GM18502 (cell line): ENCODE measurements around the gene TRAF6.
"Not testable (repeated sequence)": the region's sequence is repeated elsewhere in the genome, so short reads cannot be mapped to it uniquely, and the experiment has no call there.

Source experiments
- ATAC-seq: cut with Tn5 transposase; IDR thresholded peaks from one replicate; pipeline ENCODE4 v1.9.1; 2021; ENCODE audit warnings: mild to moderate bottlenecking; ENCODE audit not compliant: unreplicated experiment, poor library complexity

TRAF6 gene, protein sequence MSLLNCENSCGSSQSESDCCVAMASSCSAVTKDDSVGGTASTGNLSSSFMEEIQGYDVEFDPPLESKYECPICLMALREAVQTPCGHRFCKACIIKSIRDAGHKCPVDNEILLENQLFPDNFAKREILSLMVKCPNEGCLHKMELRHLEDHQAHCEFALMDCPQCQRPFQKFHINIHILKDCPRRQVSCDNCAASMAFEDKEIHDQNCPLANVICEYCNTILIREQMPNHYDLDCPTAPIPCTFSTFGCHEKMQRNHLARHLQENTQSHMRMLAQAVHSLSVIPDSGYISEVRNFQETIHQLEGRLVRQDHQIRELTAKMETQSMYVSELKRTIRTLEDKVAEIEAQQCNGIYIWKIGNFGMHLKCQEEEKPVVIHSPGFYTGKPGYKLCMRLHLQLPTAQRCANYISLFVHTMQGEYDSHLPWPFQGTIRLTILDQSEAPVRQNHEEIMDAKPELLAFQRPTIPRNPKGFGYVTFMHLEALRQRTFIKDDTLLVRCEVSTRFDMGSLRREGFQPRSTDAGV

DNA sequence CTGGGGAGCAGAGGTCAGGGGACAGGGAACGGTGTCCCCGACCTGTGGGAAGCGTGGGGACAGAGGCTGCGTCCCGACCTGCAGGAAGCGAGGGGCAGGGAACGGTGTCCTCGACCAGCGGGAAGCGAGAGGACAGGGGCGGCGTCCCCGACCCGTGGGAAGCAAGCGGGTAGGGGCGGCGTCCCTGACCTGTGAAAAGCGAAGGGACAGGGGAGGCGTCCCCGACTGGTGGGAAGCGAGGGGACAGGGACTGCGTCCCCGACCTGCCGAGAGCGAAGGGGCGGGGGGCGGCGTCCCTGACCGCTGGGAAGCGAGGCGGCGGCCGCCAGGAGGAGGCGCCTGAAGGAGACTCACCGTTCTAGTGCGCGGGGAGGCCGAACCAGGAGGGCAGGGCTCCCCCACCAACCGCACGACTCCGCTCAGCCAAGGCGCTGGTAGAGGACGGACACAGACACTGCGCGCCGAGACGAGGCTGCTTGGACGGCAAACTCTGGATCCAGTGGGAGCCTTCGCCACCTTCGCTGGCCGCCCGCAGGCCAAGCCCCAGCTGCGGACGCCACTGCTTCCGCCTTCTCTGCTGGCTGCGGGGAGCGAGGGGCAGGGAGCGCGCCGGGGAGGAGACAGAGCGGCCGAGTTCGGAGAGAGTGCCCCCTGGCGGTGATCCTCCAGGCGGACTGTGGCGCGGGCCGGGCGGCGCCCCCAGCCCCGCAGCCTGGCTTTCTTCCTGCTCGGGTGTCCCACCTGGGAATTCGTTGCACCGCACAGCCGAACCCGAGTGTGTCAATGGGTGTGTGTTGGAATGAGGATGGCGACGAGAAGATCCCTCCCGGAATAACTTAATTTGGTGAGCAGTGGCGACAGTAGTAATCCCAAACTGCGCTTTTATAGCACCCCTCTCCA, at the start of gene TRAF6:
TSS of gene TRAF6 (minus strand) at position 579 of the 900 bp plus-strand sequence. CDS start 8,757 bp downstream, outside the sequence.
- ATAC-seq: peak; percentile 95

DNA sequence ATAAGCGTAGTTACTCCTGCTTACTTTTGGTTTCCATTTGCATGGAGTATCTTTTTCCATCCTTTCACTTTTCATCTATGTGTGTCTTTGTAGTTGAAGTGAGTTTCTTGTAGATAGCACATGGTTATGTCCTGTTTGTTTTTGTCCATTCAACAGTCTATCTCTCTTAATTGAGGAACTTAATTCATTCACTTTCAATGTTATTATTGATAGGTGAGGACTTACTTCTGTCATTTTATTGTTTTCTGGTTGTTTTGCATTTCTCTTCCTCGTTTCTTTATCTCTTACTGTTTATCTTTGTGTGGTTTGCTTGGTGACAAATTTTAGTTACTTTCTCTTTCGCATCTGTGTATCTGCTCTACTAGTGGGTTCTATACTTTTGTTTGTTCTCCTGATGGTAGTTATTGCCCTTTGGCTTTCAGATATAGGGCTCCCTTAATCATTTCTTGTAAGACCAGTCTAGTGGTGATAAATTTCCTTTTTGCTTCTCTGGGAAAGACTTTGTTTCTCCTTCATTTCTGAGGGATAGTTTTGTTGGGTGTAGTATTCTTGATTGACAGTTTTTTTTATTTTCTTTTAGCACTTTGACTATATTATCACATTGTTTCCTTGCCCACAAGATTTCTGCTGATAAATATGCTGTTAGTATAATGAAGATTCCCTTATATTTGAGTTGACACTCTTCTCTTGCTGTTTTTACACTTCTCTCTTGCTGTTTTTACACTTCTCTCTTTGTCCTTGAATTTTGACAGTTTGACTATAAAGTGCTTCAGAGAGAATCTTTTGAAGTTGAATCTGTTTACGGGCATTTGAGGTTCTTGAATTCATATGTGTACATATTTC, 48.7 kb upstream of the TRAF6 start:
- ATAC-seq: peak; percentile 99

DNA sequence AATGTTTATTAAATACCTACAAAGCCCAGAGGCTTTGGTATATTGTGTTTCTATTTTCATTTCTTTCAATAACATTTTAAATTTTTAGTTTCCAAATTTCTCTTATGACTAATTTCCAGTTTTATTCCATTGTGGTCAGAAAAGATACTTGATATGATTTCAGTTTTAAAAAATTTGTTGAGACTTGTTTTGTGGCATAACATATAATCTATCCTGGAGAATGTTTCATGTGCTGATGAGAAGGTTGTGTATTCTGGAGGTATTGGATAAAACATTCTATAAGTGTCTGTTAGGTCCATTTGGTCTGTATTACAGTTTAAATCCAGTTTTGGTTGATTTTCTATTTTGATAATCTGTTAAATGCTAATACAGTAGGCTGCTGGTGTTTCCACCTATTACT, 47.9 kb upstream of the TRAF6 start:
- ATAC-seq: no peak

DNA sequence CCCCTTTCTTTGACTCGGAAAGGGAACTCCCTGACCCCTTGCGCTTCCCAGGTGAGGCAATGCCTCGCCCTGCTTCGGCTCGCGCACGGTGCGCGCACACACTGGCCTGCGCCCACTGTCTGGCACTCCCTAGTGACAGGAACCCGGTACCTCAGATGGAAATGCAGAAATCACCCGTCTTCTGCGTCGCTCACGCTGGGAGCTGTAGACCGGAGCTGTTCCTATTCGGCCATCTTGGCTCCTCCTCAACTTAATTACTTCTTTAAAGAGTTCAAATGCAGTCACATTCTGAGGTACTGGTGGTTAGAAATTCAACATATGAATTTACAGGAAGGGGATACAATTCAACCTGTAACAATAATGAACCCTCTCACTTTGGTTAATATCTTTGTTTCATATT, 47.3 kb upstream of the TRAF6 start:
- ATAC-seq: not testable (repeated sequence)

GRCh38 chr11:36550385-36551115, 40.5 kb upstream of the TRAF6 start:
- ATAC-seq: no peak

DNA sequence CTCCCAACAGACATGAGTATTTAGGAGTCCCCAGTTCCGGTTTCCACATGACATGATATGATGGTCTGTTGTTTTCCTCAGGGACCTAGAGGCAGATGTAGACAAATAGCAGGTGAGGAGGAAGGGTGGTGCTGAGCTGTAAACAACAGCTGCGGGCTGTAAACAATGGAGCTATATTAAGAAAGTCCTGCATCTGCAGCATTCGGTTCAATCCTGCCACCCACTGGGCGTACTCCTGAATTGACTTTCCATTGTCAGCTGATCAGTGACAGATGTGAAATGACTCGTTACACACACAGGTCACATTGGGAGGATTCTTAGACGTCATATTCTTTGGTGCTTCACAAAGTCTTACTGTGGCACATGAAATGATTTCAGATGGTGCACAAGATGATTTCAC, 30.9 kb upstream of the TRAF6 start:
- ATAC-seq: peak; percentile 99

DNA sequence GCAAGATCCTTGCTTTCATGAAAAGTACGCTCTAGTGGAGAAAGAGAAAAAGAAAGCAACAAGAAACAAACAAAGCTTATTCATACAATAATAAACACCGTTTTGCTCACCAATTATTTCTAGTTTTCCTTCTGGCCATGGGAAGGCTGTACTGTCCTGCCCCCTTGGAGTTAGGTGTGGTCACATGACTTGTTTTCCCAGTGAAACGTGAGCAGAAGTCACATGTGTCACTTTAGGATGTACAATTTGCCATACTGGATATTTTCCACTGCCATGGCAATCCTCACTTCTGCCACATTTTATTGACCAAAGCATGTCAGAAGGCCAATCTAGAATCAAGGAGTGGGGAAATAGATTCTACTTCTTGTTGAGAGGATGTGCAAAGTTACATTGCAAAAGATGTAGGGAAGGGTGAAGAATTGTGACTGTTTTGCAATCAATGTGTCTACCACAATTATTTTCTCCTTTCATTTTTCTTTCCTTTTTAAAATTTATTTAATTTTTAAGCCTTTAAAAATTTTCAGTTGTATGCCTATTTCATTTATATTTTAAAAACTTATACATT, 24.3 kb upstream of the TRAF6 start:
- no peak for ATAC-seq

DNA sequence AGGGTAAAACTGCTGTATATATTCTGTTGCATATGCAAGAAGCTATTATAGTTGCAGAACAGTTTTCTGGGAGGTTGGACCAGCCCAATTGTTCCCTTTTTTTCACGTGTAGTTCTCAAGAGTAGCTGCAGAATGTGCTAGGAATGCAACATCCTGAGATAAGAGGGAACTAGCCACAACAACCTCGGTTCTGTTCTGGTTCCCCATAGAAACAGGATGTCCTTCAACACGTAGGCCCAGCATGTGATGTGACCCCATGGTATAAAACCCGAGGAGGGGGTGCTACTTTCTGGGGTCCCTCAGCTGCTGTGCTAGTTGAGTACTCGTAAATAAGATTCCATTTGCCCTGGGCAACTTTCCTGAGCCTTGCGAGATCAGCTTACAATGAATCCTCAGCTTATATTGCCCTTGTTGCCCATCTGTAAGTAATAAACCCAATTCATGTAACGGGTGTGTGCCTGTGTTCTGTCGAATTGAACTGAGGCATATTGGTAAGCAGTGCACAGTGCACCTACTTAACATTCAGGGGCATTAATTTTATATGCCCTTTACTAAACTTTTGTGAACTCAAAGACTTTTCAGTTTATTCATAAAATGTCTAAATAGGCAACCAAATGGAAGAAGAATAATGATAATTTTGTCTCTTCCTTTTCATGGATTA, 23.0 kb upstream of the TRAF6 start:
- no peak for ATAC-seq

DNA sequence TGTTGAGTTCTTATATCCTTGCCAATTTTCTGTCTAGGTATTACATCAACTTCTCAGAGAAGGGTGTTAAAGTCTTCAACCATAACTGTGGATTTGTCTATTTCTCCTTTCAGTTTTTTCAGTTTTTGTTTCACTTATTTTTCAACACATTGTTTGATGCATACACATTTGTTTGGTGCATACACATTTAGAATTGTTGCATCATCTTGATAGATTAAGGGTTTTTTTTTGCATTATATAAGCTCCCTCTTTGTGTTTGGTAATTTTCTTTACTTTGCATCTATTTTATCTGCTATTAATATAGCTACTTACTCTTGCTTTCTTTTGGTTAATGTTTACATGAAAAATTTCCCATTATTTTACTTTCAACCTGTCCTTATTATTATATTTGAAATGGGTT, 20.8 kb upstream of the TRAF6 start:
- ATAC-seq: no peak

- ATAC-seq: no peak
Observed at GRCh38 chr11:36513965-36514364, 3.9 kb upstream of the TRAF6 start.

- no peak for ATAC-seq
Observed at GRCh38 chr11:36512016-36512415, 1.9 kb upstream of the TRAF6 start.

GRCh38 chr11:36511062-36511461, 990 bp upstream of the TRAF6 start:
- not testable (repeated sequence) for ATAC-seq

- ATAC-seq: no peak
Observed at GRCh38 chr11:36510594-36510942, 496 bp upstream of the TRAF6 start.

DNA sequence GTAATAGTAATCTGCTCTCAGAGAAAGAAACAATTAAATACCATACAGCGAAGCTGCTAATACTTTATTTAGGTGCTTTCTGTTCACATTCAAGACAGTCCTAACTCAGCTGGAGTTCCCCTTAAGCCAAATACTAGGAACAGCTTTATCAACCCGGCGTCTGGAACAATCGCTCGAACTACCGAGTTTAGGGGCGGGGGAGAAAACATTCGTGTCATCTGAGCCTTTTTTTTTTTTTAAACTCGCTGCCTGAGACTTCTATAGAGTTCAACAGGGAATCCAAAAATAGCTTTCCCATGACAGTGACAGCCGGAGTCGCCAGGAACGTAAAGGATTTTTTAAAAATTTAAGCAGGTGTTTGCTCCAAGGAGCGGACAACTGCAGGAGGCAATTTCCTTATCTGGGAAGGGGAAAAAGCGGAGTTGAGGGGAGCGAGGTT, 852 bp downstream of the TRAF6 start:
- peak; percentile 39 for ATAC-seq

DNA sequence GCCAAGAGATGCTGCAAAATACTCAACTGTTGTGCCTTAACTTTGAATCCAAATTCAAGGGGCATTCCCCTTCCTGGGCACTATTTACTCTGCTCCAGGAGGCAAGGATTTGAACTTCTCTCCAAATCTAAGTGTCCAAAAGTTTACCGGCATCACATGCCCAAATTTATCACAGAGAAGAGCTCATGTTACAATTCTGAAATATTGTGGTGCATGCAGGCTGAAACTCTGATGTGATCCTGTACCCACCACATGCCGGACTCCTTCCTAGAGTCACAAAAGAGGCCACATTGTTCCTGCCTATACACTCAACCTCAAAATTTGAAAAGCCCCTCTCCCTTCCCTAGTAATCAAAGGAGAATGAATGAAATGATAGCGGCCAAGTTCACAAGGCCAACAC, 1.3 kb downstream of the TRAF6 start:
- ATAC-seq: no peak

DNA sequence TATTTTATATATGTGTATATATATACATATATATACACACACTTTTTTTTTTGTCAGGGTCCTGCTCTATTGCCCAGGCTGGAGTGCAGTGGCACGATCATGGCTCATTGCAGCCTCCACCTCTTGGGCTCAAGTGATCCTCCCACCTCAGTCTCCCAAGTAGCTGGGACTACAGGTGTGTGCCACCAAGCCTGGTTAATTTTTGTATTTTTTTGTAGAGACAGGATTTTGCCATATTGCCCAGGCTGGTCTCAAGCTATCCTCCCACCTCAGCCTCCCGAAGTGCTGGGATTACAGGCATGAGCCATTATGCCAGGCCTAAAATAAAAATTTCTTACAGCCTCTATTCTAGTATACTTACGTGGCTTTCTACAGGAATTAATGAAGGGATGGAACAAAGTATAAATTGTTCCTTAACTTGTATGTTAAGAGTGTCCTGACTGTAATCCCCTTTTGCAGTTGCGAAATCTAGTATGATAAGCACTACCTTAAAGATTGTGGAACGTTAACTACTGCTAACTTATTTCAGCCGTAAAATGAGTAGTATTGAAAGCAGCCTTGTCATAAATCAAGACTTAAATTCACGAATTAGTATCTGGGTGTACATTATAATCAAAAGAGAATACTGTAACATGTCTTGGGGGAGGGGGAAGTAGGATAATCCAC, 2.1 kb downstream of the TRAF6 start:
- no peak for ATAC-seq

DNA sequence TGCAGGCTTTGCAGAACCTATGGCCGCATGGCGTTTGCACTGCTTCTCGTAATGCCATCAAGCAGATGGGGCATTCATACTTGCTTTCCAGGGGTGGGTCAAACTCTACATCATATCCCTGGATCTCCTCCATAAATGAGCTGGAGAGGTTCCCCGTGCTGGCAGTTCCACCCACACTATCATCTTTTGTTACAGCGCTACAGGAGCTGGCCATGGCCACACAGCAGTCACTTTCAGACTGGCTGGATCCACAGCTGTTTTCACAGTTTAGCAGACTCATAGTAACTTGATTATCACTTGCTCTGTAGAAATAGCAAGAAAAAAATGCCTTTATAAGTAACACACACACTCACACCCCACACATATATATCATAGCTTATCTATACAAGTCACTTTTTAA, 8.8 kb downstream of the TRAF6 start:
- ATAC-seq: no peak

DNA sequence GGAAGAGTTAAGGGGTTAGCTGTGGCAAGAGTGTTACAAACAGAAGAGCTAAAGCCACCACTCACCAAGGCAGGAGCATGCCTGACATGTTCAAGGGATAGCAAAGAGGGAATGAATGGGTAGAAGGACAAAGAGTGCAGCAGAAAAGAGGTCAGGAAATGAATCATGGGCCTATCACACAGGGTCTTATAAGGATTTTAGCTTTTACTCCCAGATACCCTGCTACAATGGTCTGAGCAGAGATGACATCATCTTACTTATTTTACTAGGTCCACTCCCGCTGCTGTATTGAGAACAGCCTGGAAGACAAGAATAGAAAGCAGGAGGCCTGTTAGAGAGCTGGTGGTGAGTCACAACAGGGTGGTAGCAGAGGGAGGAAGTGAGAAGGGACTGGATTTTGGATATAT, 9.8 kb downstream of the TRAF6 start:
- ATAC-seq: peak; percentile 95
